ENCODE measurements around the gene PTPRM.

DNA sequence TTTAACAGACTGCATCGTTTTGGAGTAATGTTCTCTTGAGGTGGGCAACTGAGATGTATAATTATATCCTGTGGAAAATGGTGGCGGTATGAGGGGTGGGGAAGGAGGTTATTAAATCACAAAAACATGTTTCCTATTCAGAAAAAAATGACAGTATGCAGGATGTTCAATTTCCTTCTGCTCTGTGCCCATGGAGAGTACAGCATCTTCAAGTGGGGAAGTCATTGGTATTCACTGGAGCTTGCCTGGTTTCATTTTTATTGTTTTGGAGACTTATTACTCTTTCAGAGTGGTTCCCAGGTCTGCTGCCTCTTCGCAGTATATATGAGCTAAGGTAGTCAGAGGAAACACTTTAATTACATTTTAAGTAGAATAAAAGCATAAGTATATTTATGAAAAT is 723.3 kb downstream of the PTPRM start:
- TF ChIP-seq, protein P1, sequence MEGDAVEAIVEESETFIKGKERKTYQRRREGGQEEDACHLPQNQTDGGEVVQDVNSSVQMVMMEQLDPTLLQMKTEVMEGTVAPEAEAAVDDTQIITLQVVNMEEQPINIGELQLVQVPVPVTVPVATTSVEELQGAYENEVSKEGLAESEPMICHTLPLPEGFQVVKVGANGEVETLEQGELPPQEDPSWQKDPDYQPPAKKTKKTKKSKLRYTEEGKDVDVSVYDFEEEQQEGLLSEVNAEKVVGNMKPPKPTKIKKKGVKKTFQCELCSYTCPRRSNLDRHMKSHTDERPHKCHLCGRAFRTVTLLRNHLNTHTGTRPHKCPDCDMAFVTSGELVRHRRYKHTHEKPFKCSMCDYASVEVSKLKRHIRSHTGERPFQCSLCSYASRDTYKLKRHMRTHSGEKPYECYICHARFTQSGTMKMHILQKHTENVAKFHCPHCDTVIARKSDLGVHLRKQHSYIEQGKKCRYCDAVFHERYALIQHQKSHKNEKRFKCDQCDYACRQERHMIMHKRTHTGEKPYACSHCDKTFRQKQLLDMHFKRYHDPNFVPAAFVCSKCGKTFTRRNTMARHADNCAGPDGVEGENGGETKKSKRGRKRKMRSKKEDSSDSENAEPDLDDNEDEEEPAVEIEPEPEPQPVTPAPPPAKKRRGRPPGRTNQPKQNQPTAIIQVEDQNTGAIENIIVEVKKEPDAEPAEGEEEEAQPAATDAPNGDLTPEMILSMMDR (IDR thresholded peaks at IDR 0.05; ENCODE audit: low read length): no peak
- TF ChIP-seq EZH2 (optimal IDR thresholded peaks at IDR 0.05; ENCODE audit: low read depth, low read length): no peak
